HEK293T (cell line): ENCODE data around the gene UQCRH.
"Not testable (repeated sequence)": the region's sequence is repeated elsewhere in the genome, so short reads cannot be mapped to it uniquely, and the experiment has no call there.

Source experiments
- CTCF ChIA-PET: fragments of 350-600 bp; formaldehyde crosslinking; extraction: SDS; loops from one replicate; lab custom pipeline; 2021; ENCODE audit warnings: antibody characterized with exemption, inconsistent platforms; lab: Yijun Ruan, JAX
- POLR2A ChIA-PET: fragments of 350-600 bp; formaldehyde crosslinking; extraction: SDS; loops from one replicate; lab custom pipeline; 2020; ENCODE audit warnings: antibody characterized with exemption, inconsistent platforms; lab: Yijun Ruan, JAX
- DNase-seq: peaks from one replicate; pipeline ENCODE4 v3.0.0; 2012; ENCODE audit warnings: mixed read lengths; ENCODE audit errors: extremely low spot score
- ARNT ChIP-seq: fragments of 450-650 bp; IDR thresholded peaks from 2 replicates; pipeline ENCODE4 v1.6.1; 2017; ENCODE audit warnings: mild to moderate bottlenecking
- BHLHE40 ChIP-seq: fragments of 450-650 bp; IDR thresholded peaks from 2 replicates; pipeline ENCODE4 v1.6.1; 2016; ENCODE audit warnings: mild to moderate bottlenecking, moderate library complexity, borderline replicate concordance
- CTBP1 ChIP-seq: fragments of 450-650 bp; IDR thresholded peaks from 2 replicates; pipeline ENCODE4 v1.6.1; 2016; ENCODE audit warnings: borderline replicate concordance
- ELF4 ChIP-seq: fragments of 450-650 bp; IDR thresholded peaks from 2 replicates; pipeline ENCODE4 v1.6.1; 2017; ENCODE audit warnings: antibody characterized with exemption
- FOXA1 ChIP-seq: fragments of 450-650 bp; IDR thresholded peaks from 2 replicates; pipeline ENCODE4 v1.6.1; 2016; ENCODE audit warnings: mild to moderate bottlenecking
- FOXK2 ChIP-seq: fragments of 450-650 bp; IDR thresholded peaks from 2 replicates; pipeline ENCODE4 v1.6.1; 2016; ENCODE audit warnings: mild to moderate bottlenecking
- FOXM1 ChIP-seq: fragments of 450-650 bp; IDR thresholded peaks from 2 replicates; pipeline ENCODE4 v1.6.1; 2017; ENCODE audit warnings: mild to moderate bottlenecking, borderline replicate concordance
- HDGF ChIP-seq: fragments of 450-650 bp; IDR thresholded peaks from 2 replicates; pipeline ENCODE4 v1.6.1; 2017; ENCODE audit warnings: antibody characterized with exemption, borderline replicate concordance
- L3MBTL2 ChIP-seq: fragments of 450-650 bp; conservative IDR thresholded peaks from 2 replicates; pipeline ENCODE4 v1.6.1; 2016; ENCODE audit warnings: mild to moderate bottlenecking
- LEF1 ChIP-seq: fragments of 450-650 bp; IDR thresholded peaks from 2 replicates; pipeline ENCODE4 v1.6.1; 2017; ENCODE audit warnings: mild to moderate bottlenecking, borderline replicate concordance
- NFRKB ChIP-seq: fragments of 450-650 bp; IDR thresholded peaks from 2 replicates; pipeline ENCODE4 v1.6.1; 2016; ENCODE audit warnings: mild to moderate bottlenecking, moderate library complexity
- PKNOX1 ChIP-seq: fragments of 450-650 bp; IDR thresholded peaks from 2 replicates; pipeline ENCODE4 v1.6.1; 2016
- SP1 ChIP-seq: fragments of 450-650 bp; IDR thresholded peaks from 2 replicates; pipeline ENCODE4 v1.6.1; 2017
- SUZ12 ChIP-seq: fragments of 450-650 bp; IDR thresholded peaks from 2 replicates; pipeline ENCODE4 v1.6.1; 2016; ENCODE audit warnings: mild to moderate bottlenecking
- TARDBP ChIP-seq: fragments of 450-650 bp; IDR thresholded peaks from 2 replicates; pipeline ENCODE4 v1.6.1; 2016
- ZNF384 ChIP-seq: fragments of 450-650 bp; IDR thresholded peaks from 2 replicates; pipeline ENCODE4 v1.6.1; 2016

The UQCRH gene

GRCh38 chr1:46315669-46316403 is 12.3 kb downstream of the UQCRH start:
- ChIA-PET CTCF (no interaction called here), POLR2A (no interaction called here)
- no peak for DNase-seq
- TF ChIP-seq ELF4: no peak
- TF ChIP-seq CTBP1: no peak
- no peak for TF ChIP-seq LEF1
- TF ChIP-seq FOXA1: no peak
- no peak for TF ChIP-seq ZNF384
- TF ChIP-seq L3MBTL2: no peak
- TF ChIP-seq FOXK2: no peak
- TF ChIP-seq SP1: no peak
- no peak for TF ChIP-seq NFRKB
- TF ChIP-seq SUZ12: no peak
- no peak for TF ChIP-seq HDGF
- TF ChIP-seq FOXM1: no peak
- TF ChIP-seq ARNT: no peak
- TF ChIP-seq PKNOX1: no peak
- no peak for TF ChIP-seq BHLHE40
- no peak for TF ChIP-seq TARDBP

GRCh38 chr1:46317323-46317722 is 13.8 kb downstream of the UQCRH start:
- no peak for DNase-seq
- TF ChIP-seq ZNF384 (no peak), TARDBP (no peak), BHLHE40 (no peak), FOXA1 (no peak), LEF1 (no peak), CTBP1 (no peak), FOXK2 (no peak), PKNOX1 (no peak), SP1 (no peak), L3MBTL2 (no peak)
- ChIA-PET CTCF (no interaction called here), POLR2A (no interaction called here)

DNA sequence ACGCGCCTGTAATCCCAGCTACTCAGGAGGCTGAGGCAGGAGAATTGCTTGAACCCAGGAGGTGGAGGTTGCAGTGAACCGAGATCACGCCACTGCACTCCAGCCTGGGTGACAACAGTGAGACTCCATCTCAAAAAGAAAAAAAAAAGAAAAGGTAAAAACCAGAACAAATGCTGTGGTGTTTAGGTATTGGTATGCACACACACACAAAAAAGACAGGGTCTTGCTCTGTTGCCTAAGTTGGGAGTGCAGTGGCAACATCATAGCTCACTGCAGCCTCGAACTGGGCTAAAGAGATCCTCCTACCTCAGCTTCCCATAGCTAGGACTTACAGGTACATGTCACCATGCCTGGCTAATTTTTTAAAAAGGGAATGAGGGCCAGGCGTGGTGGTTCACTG is 15.8 kb downstream of the UQCRH start:
- DNase-seq, CTCF ChIA-PET: not testable (repeated sequence)
- POLR2A ChIA-PET: interaction anchor here (1.1 kb wide), 1 partner anchor 21 kb away, joined by 3 read pairs; no protein-coding TSS in a partner anchor

GRCh38 chr1:46319960-46320914 is 16.7 kb downstream of the UQCRH start:
- DNase-seq, POLR2A ChIA-PET, CTCF ChIA-PET: not testable (repeated sequence)

DNA sequence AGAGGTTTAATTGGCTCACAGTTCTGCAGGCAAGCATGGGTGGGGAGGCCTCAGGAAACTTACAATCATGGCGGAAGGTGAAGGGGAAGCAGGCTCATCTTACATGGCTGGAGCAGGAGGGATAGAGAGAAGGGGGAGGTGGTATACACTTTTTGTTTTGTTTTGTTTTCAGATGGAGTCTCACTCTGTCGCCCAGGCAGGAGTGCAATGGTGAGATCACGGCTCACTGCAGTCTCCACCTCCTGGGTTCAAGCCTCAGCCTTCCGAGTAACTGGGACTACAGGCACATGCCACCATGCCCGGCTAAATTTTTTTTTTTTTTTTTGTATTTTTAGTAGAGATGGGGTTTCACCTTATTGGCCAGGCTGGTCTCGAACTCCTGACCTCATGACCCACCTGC is 18.7 kb downstream of the UQCRH start:
- DNase-seq, POLR2A ChIA-PET, CTCF ChIA-PET: not testable (repeated sequence)

DNA sequence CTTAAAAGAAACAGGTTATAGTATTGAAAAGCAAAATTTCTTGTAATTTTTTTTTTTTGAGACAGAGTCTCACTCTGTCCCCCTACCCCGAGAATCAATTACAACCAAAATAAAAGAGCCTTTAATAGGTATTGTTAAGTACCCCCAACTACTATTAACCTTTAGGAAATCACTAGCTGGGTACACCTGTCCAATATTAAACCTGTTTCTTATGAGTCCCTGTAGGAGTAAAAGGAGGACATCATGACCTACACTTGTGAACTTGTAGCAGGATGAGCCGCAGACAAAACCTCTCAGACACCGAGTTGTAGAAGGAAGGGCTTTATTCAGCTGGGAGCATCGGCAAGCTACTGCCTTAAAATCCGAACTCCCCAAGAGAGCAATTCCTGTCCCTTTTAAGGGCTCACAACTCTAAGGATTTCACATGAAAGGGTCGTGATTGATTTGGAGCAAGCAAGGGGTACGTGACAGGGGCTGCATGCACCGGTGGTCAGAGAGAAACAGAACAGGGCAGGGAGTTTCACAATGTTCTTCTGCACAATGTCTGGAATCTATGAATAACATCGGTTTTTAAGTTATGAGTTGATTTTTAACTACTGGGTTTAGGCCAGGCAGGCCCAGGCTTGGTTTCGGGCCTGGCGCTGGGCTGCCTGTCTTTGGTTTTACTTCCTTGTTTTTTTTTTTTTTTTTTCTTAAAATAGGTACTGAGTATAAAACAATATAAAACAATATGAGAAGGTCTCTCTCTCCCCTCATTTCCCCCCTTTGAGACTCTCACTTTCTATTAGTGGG is 22.0 kb downstream of the UQCRH start:
- CTCF ChIA-PET, POLR2A ChIA-PET, DNase-seq: not testable (repeated sequence)

DNA sequence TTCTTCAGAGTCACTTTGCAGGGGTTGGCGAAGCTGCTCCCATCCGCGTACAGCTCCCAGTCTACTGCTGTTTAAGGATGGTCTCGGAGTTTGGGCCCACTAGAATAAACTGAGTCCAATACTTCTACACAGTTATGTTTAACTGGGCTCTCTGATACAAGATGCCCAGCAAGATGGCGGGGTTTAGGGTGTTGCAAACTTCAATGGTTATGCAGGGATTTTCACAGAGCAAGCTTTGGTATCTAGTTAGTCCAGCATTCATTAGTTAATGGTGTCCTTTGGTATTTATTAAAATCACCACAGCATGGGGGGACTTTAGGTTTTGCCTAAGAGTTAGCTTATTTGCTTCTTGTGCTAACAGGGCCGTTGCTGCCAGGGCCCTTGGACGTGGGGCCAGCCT is 24.7 kb downstream of the UQCRH start:
- CTCF ChIA-PET, DNase-seq: not testable (repeated sequence)
- POLR2A ChIA-PET: interaction anchor here (1.2 to 1.6 kb wide), 2 partner anchors 12 to 24 kb away, joined by 4 to 8 read pairs; partner anchors contain the start of gene NSUN4

DNA sequence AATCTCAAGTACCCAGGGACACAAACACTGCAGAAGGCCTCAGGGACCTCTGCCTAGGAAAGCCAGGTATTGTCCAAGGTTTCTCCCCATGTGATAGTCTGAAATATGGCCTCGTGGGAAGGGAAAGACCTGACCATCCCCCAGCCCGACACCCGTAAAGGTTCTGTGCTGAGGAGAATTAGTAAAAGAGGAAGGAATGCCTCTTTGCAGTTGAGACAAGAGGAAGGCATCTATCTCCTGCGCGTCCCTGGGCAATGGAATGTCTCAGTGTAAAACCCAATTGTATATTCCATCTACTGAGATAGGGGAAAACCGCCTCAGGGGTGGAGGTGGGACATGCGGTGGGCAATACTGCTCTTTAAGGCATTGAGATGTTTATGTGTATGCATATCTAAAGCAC is 26.3 kb downstream of the UQCRH start:
- CTCF ChIA-PET, DNase-seq, POLR2A ChIA-PET: not testable (repeated sequence)

DNA sequence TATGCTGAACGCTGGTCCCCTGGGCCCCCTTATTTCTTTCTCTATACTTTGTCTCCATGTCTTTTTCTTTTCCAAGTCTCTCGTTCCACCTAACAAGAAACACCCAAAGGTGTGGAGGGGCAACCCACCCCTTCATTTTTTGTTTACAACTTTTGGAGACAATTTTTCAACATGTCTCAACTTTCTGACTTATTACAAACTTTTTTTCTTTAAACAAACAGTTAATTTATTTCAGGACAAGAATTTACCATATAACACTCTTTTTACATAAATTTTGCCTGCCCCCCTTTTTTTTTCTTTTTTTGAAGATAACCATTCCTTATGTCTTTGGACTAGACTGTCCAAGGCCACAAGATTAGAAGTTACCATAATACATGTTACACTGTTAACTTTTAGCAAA is 26.9 kb downstream of the UQCRH start:
- CTCF ChIA-PET, POLR2A ChIA-PET, DNase-seq: not testable (repeated sequence)

DNA sequence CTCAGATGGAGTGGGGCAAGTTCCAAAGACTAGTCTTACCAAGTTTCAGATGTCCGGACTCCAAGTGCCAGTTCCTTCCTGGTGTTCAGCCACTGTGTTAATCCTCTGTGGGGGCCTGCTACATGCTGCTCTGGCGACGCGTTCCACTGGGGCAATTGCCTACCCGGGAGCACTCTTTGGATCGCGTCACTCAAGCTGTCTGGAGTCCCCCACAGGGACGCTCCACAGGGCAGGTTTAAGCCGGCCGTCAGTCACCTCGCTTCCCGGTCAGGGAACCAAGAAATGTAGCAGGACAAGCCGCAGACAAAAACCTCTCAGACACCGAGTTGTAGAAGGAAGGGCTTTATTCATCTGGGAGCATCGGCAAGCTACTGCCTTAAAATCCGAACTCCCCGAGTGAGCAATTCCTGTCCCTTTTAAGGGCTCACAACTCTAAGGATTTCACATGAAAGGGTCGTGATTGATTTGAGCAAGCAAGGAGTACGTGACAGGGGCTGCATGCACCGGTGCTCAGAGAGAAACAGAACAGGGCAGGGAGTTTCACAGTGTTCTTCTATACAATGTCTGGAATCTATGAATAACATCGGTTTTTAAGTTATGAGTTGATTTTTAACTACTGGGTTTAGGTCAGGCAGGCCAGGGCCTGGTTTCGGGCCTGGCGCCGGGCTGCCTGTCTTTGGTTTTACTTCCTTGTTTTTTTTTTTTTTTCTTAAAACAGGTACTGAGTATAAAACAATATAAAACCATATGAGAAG is 28.5 kb downstream of the UQCRH start:
- DNase-seq, POLR2A ChIA-PET: not testable (repeated sequence)
- CTCF ChIA-PET: interaction anchor here (0.6 kb wide), 1 partner anchor 42 kb away, joined by 5 read pairs; no protein-coding TSS in a partner anchor
